Lung (tissue), 12 donors: Measurements from ENCODE around the gene AFF1. TPM values are rescaled to one million over a fixed set of nuclear protein-coding genes. Genes with fewer than 3 reads are reported as not detected.

Source experiments
- ATAC-seq: fragments of 200-7000 bp; cut with Tn5 transposase; one replicate; pipeline ENCODE4 v1.9.1; 2020; ENCODE audit warnings: moderate number of reproducible peaks; ENCODE audit not compliant: insufficient read depth, low FRiP score
- DNase-seq, 3 donors: peaks; one replicate each; pipeline ENCODE4 v3.0.0-alpha.2; 2013 to 2017
- H3K27ac ChIP-seq, 2 donors: one replicate each; pipeline ENCODE4 v1.5.1; 2013; ENCODE audit warnings: mild to moderate bottlenecking in 2 of 2, moderate library complexity in 2 of 2, control low read depth in 1 of 2, inconsistent platforms in 1 of 2, low read depth in 1 of 2, low read length in 1 of 2
- H3K27me3 ChIP-seq, 3 donors: one replicate each; pipeline ENCODE4 v1.5.1; 2013; ENCODE audit warnings: low read length in 2 of 3; ENCODE audit not compliant: control insufficient read depth in 3 of 3, insufficient read depth in 3 of 3
- H3K36me3 ChIP-seq, 4 donors: one replicate each; pipeline ENCODE4 v1.5.1; 2013; ENCODE audit warnings: low read length in 4 of 4, mild to moderate bottlenecking in 1 of 4, moderate library complexity in 1 of 4; ENCODE audit not compliant: control insufficient read depth in 4 of 4, insufficient read depth in 4 of 4
- H3K4me1 ChIP-seq, 5 donors: one replicate each; pipeline ENCODE4 v1.5.1; 2013; ENCODE audit warnings: low read length in 5 of 5, mild to moderate bottlenecking in 2 of 5, moderate library complexity in 1 of 5; ENCODE audit not compliant: control insufficient read depth in 5 of 5, insufficient read depth in 5 of 5
- H3K4me3 ChIP-seq: one replicate; pipeline ENCODE4 v1.5.1; 2013; ENCODE audit warnings: mild to moderate bottlenecking, control low read depth, moderate library complexity
- H3K9ac ChIP-seq, 2 donors: one replicate each; pipeline ENCODE4 v1.5.1; 2013; ENCODE audit warnings: low read length in 2 of 2, control low read depth in 1 of 2; ENCODE audit not compliant: insufficient read depth in 1 of 2
- H3K9me3 ChIP-seq, 4 donors: one replicate each; pipeline ENCODE4 v1.5.1; 2013; ENCODE audit warnings: low read length in 3 of 4, mild to moderate bottlenecking in 1 of 4, moderate library complexity in 1 of 4; ENCODE audit not compliant: control insufficient read depth in 4 of 4, insufficient read depth in 3 of 4
- CTCF ChIP-seq: IDR thresholded peaks from 2 replicates; pipeline ENCODE4 v1.5.1; 2012; ENCODE audit warnings: mild to moderate bottlenecking; ENCODE audit errors: control extremely low read depth, extremely low read depth
- WGBS, 2 donors: extraction: QIAGEN DNeasy Blood & Tissue Kit; methylation state at CpG; one replicate each; pipeline ENCODE4 v1.1.7; 2013; 5-methylcytosine and 5-hydroxymethylcytosine counted together
- polyA plus RNA-seq, 2 donors: library from polyadenylated mRNA; stranded (reverse); fragments of 200-250 nt; gene quantifications; one replicate each; pipeline ENCODE4 v1.2.1, GENCODE V29; 2013
- total RNA-seq, 2 donors: library from RNA; depleted of rRNA in 1 of 2; stranded (reverse); fragments of >200 nt in 1 of 2; gene quantifications; one replicate each; pipeline ENCODE4 v1.2.1, GENCODE V29; 2014 to 2021
- donor health status: control.
- donor health status: control.
- donor health status: Bipolar disorder and iron deficiency.
- donor health status: healthy.
- donor health status: DM: yes; HTN: yes; CAD: no.

AFF1 gene
- total and polyA plus RNA-seq, 4 donors: 9.5 to 79.0 (median 35.8) TPM

DNA sequence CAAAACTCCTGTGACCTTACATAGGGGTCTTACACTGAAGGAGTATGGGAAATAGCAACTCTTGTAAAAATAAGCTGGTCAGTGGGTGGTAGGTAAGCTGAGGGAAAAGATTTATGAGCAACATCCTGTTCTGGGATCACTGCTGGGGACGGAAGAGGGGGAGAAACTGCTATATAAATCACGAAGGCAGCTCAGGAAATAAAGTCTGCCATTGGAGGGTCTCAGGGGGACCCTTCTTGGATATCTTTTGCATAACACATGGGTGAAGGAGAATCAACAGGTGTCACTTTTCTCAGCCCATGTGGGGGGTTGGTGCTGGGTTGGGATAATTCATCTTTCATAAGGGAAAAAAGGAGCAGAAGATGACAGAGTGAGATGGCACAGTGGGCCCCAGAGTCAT, 33.7 kb downstream of the AFF1 start:
- H3K27ac ChIP-seq: no peak overlapping the region
- H3K4me3 ChIP-seq: no peak overlapping the region
- no peak for ATAC-seq
- 26 to 58% methylated on average over 2 of the region's 2 CpGs for WGBS, 2 donors
- H3K9ac ChIP-seq: no peak overlapping the region
- H3K4me1 ChIP-seq: peaks cover 0 to 23% (median 11%) of the 10 kb centered on the region in 5 donors
- TF ChIP-seq CTCF: no peak
- H3K36me3 ChIP-seq: peaks cover 0 to 3% (median 0%) of the 10 kb centered on the region in 4 donors
- no peaks in the 10 kb centered on the region for H3K9me3 ChIP-seq
- H3K27me3 ChIP-seq: no peaks in the 10 kb centered on the region
- no peak for DNase-seq

- Histone ChIP-seq H3K9ac (no peak overlapping the region), H3K27me3 (no peaks in the 10 kb centered on the region), H3K4me3 (no peak overlapping the region), H3K9me3 (no peaks in the 10 kb centered on the region), H3K27ac (peak overlapping the region in 1 of 2 donors; percentile 13), H3K36me3 (peaks cover 0 to 3% (median 0%) of the 10 kb centered on the region in 4 donors), H3K4me1 (peaks cover 0 to 21% (median 15%) of the 10 kb centered on the region in 5 donors)
- no peak for TF ChIP-seq CTCF
- peak in 2 of 3 donors; percentile 22 to 23 for DNase-seq
- WGBS, 2 donors: 51 to 77% methylated on average over 8 of the region's 8 CpGs
- ATAC-seq: no peak
Measured at GRCh38 chr4:86970447-86971354, 35.9 kb downstream of the AFF1 start.

DNA sequence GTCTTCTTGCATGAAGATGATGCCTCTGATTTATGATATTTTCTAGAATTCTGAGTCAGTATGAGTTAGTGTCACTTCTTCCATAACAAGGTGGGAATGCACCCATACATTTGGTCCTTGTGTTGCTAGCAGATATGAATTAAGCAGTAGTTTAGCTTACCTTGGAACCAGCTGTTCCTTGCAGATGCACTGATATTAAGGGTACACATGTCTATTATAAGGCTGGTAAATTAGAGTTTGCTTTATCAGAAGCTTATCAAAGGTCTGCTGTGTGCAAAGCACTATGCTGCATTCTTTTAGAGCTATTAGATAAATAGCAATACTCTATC, 36.5 kb downstream of the AFF1 start:
- Histone ChIP-seq H3K36me3 (peaks cover 0 to 3% (median 0%) of the 10 kb centered on the region in 4 donors), H3K27me3 (no peaks in the 10 kb centered on the region), H3K9me3 (no peaks in the 10 kb centered on the region), H3K27ac (no peak overlapping the region), H3K9ac (no peak overlapping the region), H3K4me1 (peaks cover 0 to 21% (median 15%) of the 10 kb centered on the region in 5 donors), H3K4me3 (no peak overlapping the region)
- ATAC-seq (no peak), DNase-seq (no peak)
- TF ChIP-seq CTCF: no peak
